HFFc6 (cell line): ENCODE data around the gene BRSK1. TPM values are rescaled to one million over a fixed set of nuclear protein-coding genes. Genes with fewer than 3 reads are reported as not detected.
A peak's percentile ranks its signal among the peaks of the same experiment; 100 is the strongest.

Source experiments
- DNase-seq: peaks from one replicate; pipeline ENCODE4 v3.0.0-alpha.2; 2018
- H3K27ac Mint-ChIP-seq: 2 replicates; pipeline ENCODE4 v1.8.0; 2020; ENCODE audit warnings: mild to moderate bottlenecking, mixed read lengths
- H3K27me3 Mint-ChIP-seq: 2 replicates; pipeline ENCODE4 v1.8.0; 2021; ENCODE audit warnings: mild to moderate bottlenecking, moderate library complexity, mixed read lengths; ENCODE audit not compliant: insufficient read depth
- H3K36me3 Mint-ChIP-seq: 2 replicates; pipeline ENCODE4 v1.8.0; 2021; ENCODE audit warnings: low read depth, mixed read lengths
- H3K4me1 Mint-ChIP-seq: 2 replicates; pipeline ENCODE4 v1.8.0; 2020; ENCODE audit warnings: low read depth, mixed read lengths
- H3K4me3 Mint-ChIP-seq: 2 replicates; pipeline ENCODE4 v1.8.0; 2020; ENCODE audit warnings: mild to moderate bottlenecking, moderate library complexity, mixed read lengths
- H3K9me3 Mint-ChIP-seq: 2 replicates; pipeline ENCODE4 v1.8.0; 2020; ENCODE audit warnings: mild to moderate bottlenecking, mixed read lengths
- total RNA-seq, 6 experiments: library from RNA; stranded (reverse); fragmentation: NEBNext Ultra II Directional; extraction: Animal tissue kit (Norgen Biotek cat#: 25700); gene quantifications; 2 replicates in 1 of 6; 3 replicates in 5 of 6; pipeline ENCODE4 v1.2.3, GENCODE V29; 2021
- TF ChIP-seq, protein P1 (sequence below): fragments of 200-600 bp; sonication (generic); IDR thresholded peaks from 2 replicates; pipeline ENCODE4 v1.5.0; 2021; ENCODE audit warnings: antibody characterized with exemption, mild to moderate bottlenecking

Gene BRSK1
- total RNA-seq, 6 experiments from 2014 or later, result 10.9 to 12.0 (median 11.3) TPM

DNA sequence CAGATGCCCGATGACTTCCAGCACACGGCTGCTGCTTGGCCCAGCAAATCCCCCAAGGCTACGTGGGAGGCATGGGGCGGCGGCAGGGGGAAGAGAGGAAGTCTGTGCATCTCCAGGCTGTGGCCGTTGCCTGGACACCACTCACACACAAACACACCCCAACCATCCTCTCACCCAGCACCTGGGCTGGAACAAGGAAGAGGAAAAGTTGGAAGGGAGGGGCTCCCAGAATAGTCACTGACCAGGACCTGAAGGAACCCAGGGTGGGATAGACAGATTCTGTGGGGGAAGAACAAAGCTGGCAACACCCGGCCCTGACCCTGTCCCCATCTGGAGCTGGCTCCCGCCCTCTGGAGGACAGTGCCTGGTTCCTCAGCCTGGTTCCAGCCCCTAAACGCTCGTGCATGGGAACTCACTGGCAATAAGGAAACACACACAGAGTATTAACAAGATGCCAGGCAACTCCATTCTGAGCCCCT, 36.1 kb upstream of the BRSK1 start:
- TF ChIP-seq, protein P1, sequence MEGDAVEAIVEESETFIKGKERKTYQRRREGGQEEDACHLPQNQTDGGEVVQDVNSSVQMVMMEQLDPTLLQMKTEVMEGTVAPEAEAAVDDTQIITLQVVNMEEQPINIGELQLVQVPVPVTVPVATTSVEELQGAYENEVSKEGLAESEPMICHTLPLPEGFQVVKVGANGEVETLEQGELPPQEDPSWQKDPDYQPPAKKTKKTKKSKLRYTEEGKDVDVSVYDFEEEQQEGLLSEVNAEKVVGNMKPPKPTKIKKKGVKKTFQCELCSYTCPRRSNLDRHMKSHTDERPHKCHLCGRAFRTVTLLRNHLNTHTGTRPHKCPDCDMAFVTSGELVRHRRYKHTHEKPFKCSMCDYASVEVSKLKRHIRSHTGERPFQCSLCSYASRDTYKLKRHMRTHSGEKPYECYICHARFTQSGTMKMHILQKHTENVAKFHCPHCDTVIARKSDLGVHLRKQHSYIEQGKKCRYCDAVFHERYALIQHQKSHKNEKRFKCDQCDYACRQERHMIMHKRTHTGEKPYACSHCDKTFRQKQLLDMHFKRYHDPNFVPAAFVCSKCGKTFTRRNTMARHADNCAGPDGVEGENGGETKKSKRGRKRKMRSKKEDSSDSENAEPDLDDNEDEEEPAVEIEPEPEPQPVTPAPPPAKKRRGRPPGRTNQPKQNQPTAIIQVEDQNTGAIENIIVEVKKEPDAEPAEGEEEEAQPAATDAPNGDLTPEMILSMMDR, result no peak
- Mint-ChIP-seq H3K9me3 (no peaks in the 10 kb centered on the region), H3K27me3 (peaks cover 1% of the 10 kb centered on the region), H3K36me3 (peaks cover 3% of the 10 kb centered on the region), H3K27ac (peak overlapping the region; percentile 71), H3K4me1 (peaks cover 27% of the 10 kb centered on the region), H3K4me3 (no peak overlapping the region)
- DNase-seq, result peak; percentile 55

DNA sequence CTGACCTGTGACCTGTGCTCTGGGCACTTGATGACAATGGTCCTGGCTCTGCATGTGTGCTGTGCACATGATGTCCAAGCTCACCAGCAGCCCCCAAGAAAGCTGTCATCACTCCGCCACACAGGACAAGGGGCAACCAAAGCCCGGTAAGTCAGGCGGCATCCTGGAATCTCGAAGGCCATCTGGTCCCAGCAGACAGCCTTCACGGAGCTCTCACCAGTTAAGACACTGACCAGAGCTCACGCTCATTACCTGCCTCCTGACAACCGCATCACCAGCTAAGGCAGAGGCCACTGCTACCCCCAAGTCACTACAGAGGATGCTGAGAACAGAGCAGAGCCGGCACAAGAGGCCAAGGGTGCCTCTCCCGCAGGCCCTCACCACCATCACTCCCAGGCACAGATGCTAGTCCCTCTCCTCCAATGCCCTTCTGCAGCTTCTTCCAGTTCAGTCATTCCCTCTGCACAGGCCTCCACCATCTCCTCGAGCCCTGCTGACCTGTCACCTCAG, 35.6 kb upstream of the BRSK1 start:
- no peaks in the 10 kb centered on the region; the same call in 1 of the 2 replicates for H3K36me3 Mint-ChIP-seq
- no peak overlapping the region for H3K4me3 Mint-ChIP-seq
- H3K9me3 Mint-ChIP-seq, result no peaks in the 10 kb centered on the region
- H3K27ac Mint-ChIP-seq, result peak overlapping the region; percentile 71
- H3K27me3 Mint-ChIP-seq, result no peaks in the 10 kb centered on the region; the same call in none of the 2 replicates
- DNase-seq, result no peak
- TF ChIP-seq, protein P1, result no peak
- H3K4me1 Mint-ChIP-seq, result peaks cover 27% of the 10 kb centered on the region

DNA sequence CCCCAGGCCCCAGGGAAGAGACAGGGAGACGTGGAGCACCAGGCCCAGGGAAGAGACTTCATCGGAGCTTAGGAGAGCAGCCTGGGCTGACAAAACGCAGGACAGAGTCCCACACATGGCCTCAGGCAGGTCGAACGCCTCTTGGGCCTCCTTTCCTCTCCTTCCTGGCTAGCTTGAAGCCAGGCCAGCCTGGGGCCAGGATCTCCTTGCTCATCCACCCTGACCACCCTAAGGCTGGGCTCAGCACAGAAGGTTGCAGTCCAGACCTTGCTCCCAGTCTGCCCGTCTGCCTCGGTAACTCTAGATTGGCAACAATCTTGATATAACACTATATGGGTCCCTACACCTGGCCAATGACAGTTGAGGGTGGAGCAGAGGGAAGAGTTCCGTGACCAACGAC, 35.1 kb upstream of the BRSK1 start:
- Mint-ChIP-seq H3K4me1 (peaks cover 27% of the 10 kb centered on the region), H3K36me3 (no peaks in the 10 kb centered on the region; the same call in 1 of the 2 replicates), H3K27me3 (no peaks in the 10 kb centered on the region; the same call in none of the 2 replicates), H3K4me3 (no peak overlapping the region), H3K27ac (peak overlapping the region; percentile 71), H3K9me3 (no peaks in the 10 kb centered on the region)
- DNase-seq, result no peak
- TF ChIP-seq, protein P1, result no peak

DNA sequence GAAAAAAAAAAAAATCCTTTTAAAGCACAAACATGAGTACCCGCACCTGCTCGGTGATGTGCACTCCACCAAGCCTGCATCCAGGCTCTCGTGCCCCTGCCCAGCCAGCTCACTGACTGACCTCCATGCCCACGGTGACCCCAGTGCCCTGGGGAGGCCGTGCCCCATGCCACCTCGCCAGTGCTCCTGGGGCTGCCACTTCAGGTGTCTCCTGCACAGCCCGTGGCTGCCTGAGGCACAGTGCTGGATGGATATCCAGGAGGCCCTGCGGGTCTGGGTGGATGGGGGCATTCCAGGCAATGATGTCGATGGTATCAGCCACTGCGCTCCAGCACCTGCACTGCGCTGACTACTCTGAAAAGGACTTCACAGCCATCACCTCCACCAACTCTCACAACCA, 34.0 kb upstream of the BRSK1 start:
- no peak for DNase-seq
- H3K4me3 Mint-ChIP-seq, result no peak overlapping the region
- no peaks in the 10 kb centered on the region for H3K36me3 Mint-ChIP-seq
- TF ChIP-seq, protein P1, result no peak
- no peaks in the 10 kb centered on the region; the same call in none of the 2 replicates for H3K27me3 Mint-ChIP-seq
- H3K4me1 Mint-ChIP-seq, result peaks cover 35% of the 10 kb centered on the region
- H3K27ac Mint-ChIP-seq, result no peak overlapping the region
- no peaks in the 10 kb centered on the region for H3K9me3 Mint-ChIP-seq

DNA sequence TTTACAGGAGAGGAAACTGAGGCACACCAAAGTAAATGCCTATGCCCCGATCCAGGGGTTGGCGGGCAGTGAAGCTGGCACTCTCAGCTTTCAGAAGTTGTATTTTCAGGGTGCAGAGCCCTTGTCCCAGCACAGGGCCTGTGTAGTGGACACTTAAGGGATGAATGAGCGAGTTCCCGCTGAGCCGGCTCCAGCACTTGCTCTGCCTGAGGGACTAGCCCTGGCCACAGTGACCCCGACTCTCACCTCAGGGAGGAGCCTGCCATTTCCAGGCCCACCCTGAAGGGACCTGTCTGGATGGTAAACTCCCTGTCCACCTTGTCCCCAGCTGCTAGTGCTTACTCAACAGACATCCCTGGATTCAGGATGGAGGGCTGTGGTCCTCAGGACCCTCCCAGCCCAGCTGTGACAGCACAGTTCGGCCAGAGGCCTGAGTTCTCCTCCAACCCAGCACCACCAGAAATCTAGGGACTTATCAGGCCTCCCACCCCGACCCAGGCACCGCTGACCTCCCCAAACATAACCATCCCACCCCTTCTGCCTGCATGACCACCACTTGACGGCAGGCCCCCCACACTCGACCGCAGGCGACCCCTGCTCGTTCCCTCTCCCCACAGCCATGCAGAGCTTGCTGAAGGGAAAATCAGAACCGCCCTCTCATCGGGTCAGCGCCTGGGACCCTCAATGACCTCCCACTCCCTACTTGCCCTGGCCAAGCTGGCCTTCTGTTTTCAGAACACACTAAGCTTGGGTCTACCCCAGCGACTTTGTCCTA, 33.3 kb upstream of the BRSK1 start:
- Mint-ChIP-seq H3K4me3 (no peak overlapping the region), H3K9me3 (no peaks in the 10 kb centered on the region), H3K4me1 (peaks cover 41% of the 10 kb centered on the region), H3K27me3 (no peaks in the 10 kb centered on the region; the same call in none of the 2 replicates), H3K27ac (peak overlapping the region; percentile 25), H3K36me3 (no peaks in the 10 kb centered on the region)
- TF ChIP-seq, protein P1, result no peak
- DNase-seq, result no peak
